Ovary (tissue), 9 donors: ENCODE results near the gene ERI3. TPM values are rescaled to one million over a fixed set of nuclear protein-coding genes. Genes with fewer than 3 reads are reported as not detected.

Experiments used
- DNase-seq, 5 donors: peaks; one replicate each; pipeline ENCODE4 v3.0.0-alpha.2; 2019 to 2020
- H3K27ac ChIP-seq, 2 donors: fragments of 200-600 bp; one replicate each; pipeline versions ENCODE4 v1.5.1 to v1.8.0; 2019 to 2022
- H3K27me3 ChIP-seq: fragments of 200-600 bp; one replicate; pipeline ENCODE4 v1.8.0; 2022
- H3K36me3 ChIP-seq: fragments of 200-600 bp; sonication (generic); one replicate; pipeline ENCODE4 v1.5.1; 2019
- H3K4me1 ChIP-seq: one replicate; pipeline ENCODE4 v1.8.1; 2013; ENCODE audit warnings: mild to moderate bottlenecking, moderate library complexity; ENCODE audit not compliant: insufficient read depth
- H3K4me3 ChIP-seq: fragments of 200-600 bp; sonication (generic); one replicate; pipeline ENCODE4 v1.5.1; 2017
- H3K9me3 ChIP-seq, 2 donors: fragments of 200-600 bp in 1 of 2; sonication (generic) in 1 of 2; one replicate each; pipeline versions ENCODE4 v1.5.1 to v1.8.1; 2013 to 2019; ENCODE audit warnings: mild to moderate bottlenecking in 1 of 2, moderate library complexity in 1 of 2
- EP300 ChIP-seq: sonication (generic); formaldehyde crosslinking; IDR thresholded peaks from one replicate; pipeline ENCODE4 v1.6.1; 2017; ENCODE audit warnings: antibody characterized with exemption
- POLR2A ChIP-seq: fragments of 450-650 bp; IDR thresholded peaks from one replicate; pipeline ENCODE4 v1.6.1; 2017; ENCODE audit warnings: antibody characterized with exemption, mild to moderate bottlenecking, moderate library complexity
- WGBS, 3 donors: extraction: QIAGEN DNeasy Blood & Tissue Kit in 1 of 3; methylation state at CpG; one replicate each; pipeline versions ENCODE4 v1.1.5 to v1.1.7; 2013 to 2017; 5-methylcytosine and 5-hydroxymethylcytosine counted together
- intact Hi-C, 4 donors: fragments of 100-400 bp; cut with DNase I; formaldehyde crosslinking; loops; one replicate each; pipeline versions ENCODE4 v1.11.0 to v1.15.1; 2022 to 2023
- polyA plus RNA-seq, 2 donors: library from polyadenylated mRNA; stranded (reverse); fragments of 200-250 nt in 1 of 2; fragments of 350-450 nt in 1 of 2; fragmentation: Illumina TruSeq in 1 of 2; extraction: RNeasy Lipid Tissue Mini Kit (QIAGEN cat#74804) in 1 of 2; gene quantifications; one replicate each; pipeline ENCODE4 v1.2.3, GENCODE V29; 2013 to 2014
- total RNA-seq, 7 donors: library from RNA; depleted of rRNA in 2 of 7; stranded (reverse); fragments of >200 nt in 2 of 7; fragmentation: NEBNext Ultra II Directional in 3 of 7; extraction: Animal tissue kit (Norgen Biotek cat#: 25700) in 3 of 7; gene quantifications; one replicate each; pipeline versions ENCODE4 v1.1.0 to v1.2.4, GENCODE V29; 2016 to 2023
- TF ChIP-seq, protein P1 (sequence below), 3 donors: fragments of 450-650 bp in 2 of 3; fragments of 200-600 bp in 1 of 3; IDR thresholded peaks; one replicate each; pipeline versions ENCODE4 v1.5.1 to v1.8.0; 2016 to 2022; ENCODE audit warnings: antibody characterized with exemption in 3 of 3, mild to moderate bottlenecking in 1 of 3
- donor health status: DM: no; HTN: no; CAD: no; lungs with moderate emphysema.
- donor health status: DM: no; HTN: no; CAD: no.
- donor health status: Bipolar disorder and iron deficiency.
- donor health status: DM: yes; HTN: yes; CAD: no.
- donor health status: DM: no; HTN: no; CAD: no.
- donor health status: DM: yes; HTN: yes; CAD: no.

ERI3 gene
- total and polyA plus RNA-seq, 9 donors = 35.4 to 67.0 (median 48.9) TPM

DNA sequence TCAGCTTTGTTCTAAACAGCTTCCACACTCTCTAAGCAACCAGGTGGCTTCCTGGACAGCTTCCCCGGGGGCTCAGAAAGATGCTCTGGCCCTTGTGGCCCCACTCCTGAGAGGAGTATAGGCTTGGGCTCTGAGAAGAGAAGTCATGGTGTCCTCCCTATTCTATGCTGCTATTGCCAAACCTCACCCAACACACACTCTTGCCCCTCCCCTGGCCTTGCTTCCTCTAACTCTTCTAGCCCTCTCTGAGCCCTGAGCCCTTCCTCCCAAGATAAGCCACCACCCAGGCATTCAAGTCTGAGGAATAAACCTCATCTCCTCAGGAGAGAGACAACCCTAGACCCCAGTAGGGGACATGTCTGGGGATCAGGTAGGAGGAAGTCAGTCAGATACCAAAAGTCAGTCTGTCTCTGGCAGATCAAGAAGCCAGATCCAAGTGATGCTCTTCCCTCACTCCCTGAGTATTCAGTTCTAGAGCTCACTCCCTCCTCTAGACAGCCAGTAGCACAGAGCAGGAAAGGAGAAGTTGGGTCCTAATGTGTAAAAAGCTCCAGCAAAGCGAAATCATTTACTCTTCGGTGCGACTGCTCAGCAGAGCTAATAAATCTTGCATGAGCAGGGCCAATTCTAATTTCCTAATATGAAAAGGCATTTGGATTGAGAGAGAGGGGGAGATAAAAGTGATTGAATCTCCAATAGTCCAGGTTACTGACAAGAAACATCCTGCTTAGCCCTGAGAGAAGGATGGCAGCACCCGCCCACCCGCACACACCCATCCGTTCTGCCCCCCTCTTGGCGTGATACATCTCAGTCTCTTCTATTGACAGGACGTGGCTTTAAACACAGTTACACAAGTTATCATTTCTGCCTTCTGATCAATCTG is 91.2 kb downstream of the ERI3 start:
- intact Hi-C loops = no loop called here
- Histone ChIP-seq H3K4me3 (no peak overlapping the region), H3K9me3 (no peaks in the 10 kb centered on the region), H3K27me3 (no peaks in the 10 kb centered on the region), H3K4me1 (peaks cover 2% of the 10 kb centered on the region), H3K36me3 (no peaks in the 10 kb centered on the region), H3K27ac (no peak overlapping the region)
- no peak for DNase-seq
- WGBS, 3 donors = 85 to 90% (median 88%) methylated on average over 9 of the region's 9 CpGs
- TF ChIP-seq EP300 (no peak), POLR2A (no peak)
- TF ChIP-seq, protein P1, sequence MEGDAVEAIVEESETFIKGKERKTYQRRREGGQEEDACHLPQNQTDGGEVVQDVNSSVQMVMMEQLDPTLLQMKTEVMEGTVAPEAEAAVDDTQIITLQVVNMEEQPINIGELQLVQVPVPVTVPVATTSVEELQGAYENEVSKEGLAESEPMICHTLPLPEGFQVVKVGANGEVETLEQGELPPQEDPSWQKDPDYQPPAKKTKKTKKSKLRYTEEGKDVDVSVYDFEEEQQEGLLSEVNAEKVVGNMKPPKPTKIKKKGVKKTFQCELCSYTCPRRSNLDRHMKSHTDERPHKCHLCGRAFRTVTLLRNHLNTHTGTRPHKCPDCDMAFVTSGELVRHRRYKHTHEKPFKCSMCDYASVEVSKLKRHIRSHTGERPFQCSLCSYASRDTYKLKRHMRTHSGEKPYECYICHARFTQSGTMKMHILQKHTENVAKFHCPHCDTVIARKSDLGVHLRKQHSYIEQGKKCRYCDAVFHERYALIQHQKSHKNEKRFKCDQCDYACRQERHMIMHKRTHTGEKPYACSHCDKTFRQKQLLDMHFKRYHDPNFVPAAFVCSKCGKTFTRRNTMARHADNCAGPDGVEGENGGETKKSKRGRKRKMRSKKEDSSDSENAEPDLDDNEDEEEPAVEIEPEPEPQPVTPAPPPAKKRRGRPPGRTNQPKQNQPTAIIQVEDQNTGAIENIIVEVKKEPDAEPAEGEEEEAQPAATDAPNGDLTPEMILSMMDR (IDR thresholded peaks at IDR 0.05) = no peak

DNA sequence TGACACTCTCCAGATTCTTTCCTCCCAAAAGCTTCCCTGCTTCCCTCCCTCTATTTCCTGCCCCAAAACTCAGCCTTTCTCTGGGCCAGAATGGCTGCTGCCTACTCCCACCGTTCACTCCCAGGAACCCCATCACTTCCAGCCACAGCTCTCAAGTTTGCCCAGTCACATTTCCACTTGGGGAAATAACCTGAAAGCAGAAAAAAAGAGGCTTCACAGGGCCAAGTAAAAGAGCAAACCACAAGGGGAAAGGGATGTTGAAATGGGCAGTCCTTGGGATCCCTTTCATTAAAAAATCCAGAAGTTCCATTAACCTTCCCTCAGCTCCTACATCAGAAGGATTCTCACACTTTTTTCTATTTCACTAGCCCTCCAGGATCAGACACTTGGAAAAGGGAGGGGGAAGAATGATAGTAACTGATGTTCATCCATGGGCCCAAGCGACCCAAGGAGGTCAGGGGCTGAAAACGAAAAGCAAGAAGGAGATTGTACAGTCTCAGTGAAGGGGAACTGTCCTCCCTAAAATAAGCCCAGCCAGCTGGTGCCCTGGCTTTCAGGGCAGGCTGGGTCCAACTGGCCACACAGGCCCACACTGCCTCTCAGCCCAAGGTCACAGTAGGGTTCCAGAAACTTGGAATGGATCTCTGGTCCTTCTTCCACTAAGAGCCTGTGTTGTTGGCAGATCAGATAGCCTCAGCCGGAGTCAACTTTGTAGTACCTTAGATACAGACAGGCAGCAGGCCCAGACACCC is 92.1 kb downstream of the ERI3 start:
- Histone ChIP-seq H3K36me3 (no peaks in the 10 kb centered on the region), H3K27ac (no peak overlapping the region), H3K4me3 (no peak overlapping the region), H3K4me1 (peaks cover 2% of the 10 kb centered on the region), H3K27me3 (no peaks in the 10 kb centered on the region), H3K9me3 (no peaks in the 10 kb centered on the region)
- no peak for TF ChIP-seq POLR2A
- no peak for TF ChIP-seq EP300
- TF ChIP-seq, protein P1 (IDR thresholded peaks at IDR 0.05) = no peak
- intact Hi-C loops = no loop called here
- 61 to 77% (median 64%) methylated on average over 4 of the region's 4 CpGs for WGBS, 3 donors
- DNase-seq = no peak

DNA sequence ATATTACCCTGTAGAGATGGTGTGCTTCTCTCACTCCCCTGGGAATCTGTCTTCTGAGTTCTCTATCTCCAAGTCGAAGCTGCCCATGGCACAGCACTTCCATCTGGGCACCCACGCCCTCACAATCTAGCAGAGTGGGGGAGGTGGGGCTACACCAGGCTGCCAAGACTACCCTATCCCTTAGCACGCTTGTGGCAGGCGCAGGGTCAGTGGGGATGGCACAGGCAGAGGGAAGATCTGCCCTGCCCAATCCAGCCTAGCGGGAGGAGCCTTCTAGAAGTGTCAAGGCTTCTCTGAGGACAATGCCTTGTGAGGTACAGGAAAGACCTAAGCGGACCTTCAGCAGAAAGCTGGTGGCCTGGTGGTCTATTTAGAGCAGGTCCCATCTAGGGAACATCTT is 92.6 kb downstream of the ERI3 start:
- H3K27me3 ChIP-seq = no peaks in the 10 kb centered on the region
- no peaks in the 10 kb centered on the region for H3K9me3 ChIP-seq
- H3K27ac ChIP-seq = no peak overlapping the region
- WGBS, 3 donors = 93 to 99% (median 98%) methylated on average over 6 of the region's 6 CpGs
- no peak for DNase-seq
- intact Hi-C loops = no loop called here
- H3K4me3 ChIP-seq = no peak overlapping the region
- TF ChIP-seq POLR2A = no peak
- TF ChIP-seq, protein P1 (IDR thresholded peaks at IDR 0.05) = no peak
- TF ChIP-seq EP300 = no peak
- peaks cover 2% of the 10 kb centered on the region for H3K4me1 ChIP-seq
- no peaks in the 10 kb centered on the region for H3K36me3 ChIP-seq

DNA sequence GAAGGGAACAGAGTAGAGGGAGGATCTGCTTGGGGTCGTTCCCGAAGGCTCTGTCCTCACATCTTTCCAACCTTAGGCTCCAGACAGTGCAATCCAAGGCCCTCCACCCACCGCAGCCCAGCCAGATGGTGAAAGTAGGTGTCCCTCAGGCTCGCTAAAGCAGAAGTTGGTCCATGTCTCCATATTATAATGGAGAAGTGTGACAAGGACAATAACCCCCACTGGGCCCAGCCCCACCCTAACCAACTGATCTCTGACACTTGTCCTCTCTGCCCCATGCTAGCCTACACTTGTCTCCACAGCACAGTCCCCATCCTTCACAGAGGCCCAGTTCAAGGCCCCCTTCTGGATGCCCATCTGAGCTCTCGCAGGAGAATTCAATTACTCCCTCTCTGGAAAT is 93.1 kb downstream of the ERI3 start:
- 88 to 92% (median 89%) methylated on average over 5 of the region's 5 CpGs for WGBS, 3 donors
- no peak for TF ChIP-seq EP300
- H3K9me3 ChIP-seq = no peaks in the 10 kb centered on the region
- H3K4me3 ChIP-seq = no peak overlapping the region
- H3K27me3 ChIP-seq = no peaks in the 10 kb centered on the region
- no peak overlapping the region for H3K27ac ChIP-seq
- peaks cover 2% of the 10 kb centered on the region for H3K4me1 ChIP-seq
- no peaks in the 10 kb centered on the region for H3K36me3 ChIP-seq
- intact Hi-C loops = no loop called here
- DNase-seq = no peak
